ENCODE data around the gene TGFB2.

The TGFB2 gene

DNA sequence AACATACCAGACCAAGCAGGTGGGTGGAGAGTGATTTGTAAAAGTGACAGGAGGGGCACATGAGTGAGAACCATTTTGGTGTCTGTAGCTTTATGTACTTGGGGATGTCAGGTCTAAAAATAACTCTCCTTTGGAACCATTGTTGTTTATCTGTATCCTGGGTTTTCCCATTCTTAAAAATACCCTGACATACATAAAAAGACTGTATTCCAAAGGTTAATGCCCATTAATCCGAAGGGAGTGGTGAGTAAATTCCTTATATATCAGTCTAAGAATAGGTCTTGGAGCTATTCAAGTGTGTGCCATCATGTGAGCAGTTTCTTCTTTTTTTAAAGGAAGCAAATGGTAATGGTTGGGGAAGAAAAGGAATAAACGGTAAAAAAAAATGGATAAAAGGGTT is 117.5 kb downstream of the TGFB2 start:
- no peaks in the 10 kb centered on the region for H3K9me3 ChIP-seq (ENCODE audit: control insufficient read depth, low read length)
- no peak overlapping the region for H3K4ac ChIP-seq (ENCODE audit: low read depth in 1 of 2, low read length in 2 of 2)
- H3K79me1 ChIP-seq (replicated peaks; ENCODE audit: low read length, poor library complexity, severe bottlenecking) = no peaks in the 10 kb centered on the region
- peak overlapping the region; percentile 99 for H3K27ac ChIP-seq (ENCODE audit: low read length, poor library complexity, severe bottlenecking)
- DNase-seq = peak; percentile 34
- peak overlapping the region; percentile 19 for H4K8ac ChIP-seq (ENCODE audit: low read length)
- H3K23ac ChIP-seq (ENCODE audit: low read length in 2 of 2) = no peak overlapping the region
- H2BK120ac ChIP-seq (ENCODE audit: low read depth, low read length) = no peak overlapping the region
- H3K4me2 ChIP-seq (ENCODE audit: low read length, poor library complexity, severe bottlenecking) = no peak overlapping the region
- 72% methylated on average over 2 of the region's 2 CpGs for WGBS
- no peak overlapping the region for H4K91ac ChIP-seq (ENCODE audit: low read length)
- H3K14ac ChIP-seq (ENCODE audit: low read length in 2 of 2) = no peak overlapping the region
- peaks cover 18% of the 10 kb centered on the region for H3K4me1 ChIP-seq (ENCODE audit: control insufficient read depth, insufficient read depth, low read depth, low read length)
- peak overlapping the region; percentile 94 for H2BK5ac ChIP-seq (ENCODE audit: low read depth, low read length, poor library complexity, severe bottlenecking)
- H3K36me3 ChIP-seq (ENCODE audit: control insufficient read depth in 1 of 2, insufficient read depth in 2 of 2, low read depth in 1 of 2, low read length in 2 of 2) = no peaks in the 10 kb centered on the region
- no peak overlapping the region for H2AFZ ChIP-seq (ENCODE audit: low read depth, low read length)
- H2BK15ac ChIP-seq (ENCODE audit: low read depth, poor library complexity, severe bottlenecking) = no peak overlapping the region
- H2BK12ac ChIP-seq (ENCODE audit: low read length in 2 of 2) = no peak overlapping the region
- peak overlapping the region; percentile 91 for H3K9ac ChIP-seq (ENCODE audit: low read length)
- H3K4me3 ChIP-seq (ENCODE audit: insufficient read depth in 1 of 2, low read depth in 1 of 2, low read length in 2 of 2) = peak overlapping the region in 1 of 2 experiments; percentile 43
- H3K27me3 ChIP-seq (ENCODE audit: control insufficient read depth in 1 of 2, insufficient read depth in 1 of 2, low read length in 2 of 2) = no peaks in the 10 kb centered on the region
- no peak overlapping the region for H3K18ac ChIP-seq (ENCODE audit: low read depth in 1 of 2, low read length in 2 of 2)
- peak overlapping the region; percentile 60 for H2AK5ac ChIP-seq (ENCODE audit: low read length, severe bottlenecking)

- Histone ChIP-seq H2AFZ (ENCODE audit: low read depth, low read length) (peak overlapping the region; percentile 0), H2BK5ac (ENCODE audit: low read depth, low read length, poor library complexity, severe bottlenecking) (peak overlapping the region; percentile 94), H2BK120ac (ENCODE audit: low read depth, low read length) (peak overlapping the region; percentile 91), H3K9ac (ENCODE audit: low read length) (peak overlapping the region; percentile 91), H3K4me2 (ENCODE audit: low read length, poor library complexity, severe bottlenecking) (peak overlapping the region; percentile 43), H3K23ac (ENCODE audit: low read length in 2 of 2) (no peak overlapping the region), H2BK12ac (ENCODE audit: low read length in 2 of 2) (peak overlapping the region; percentile 48 to 56), H3K27ac (ENCODE audit: low read length, poor library complexity, severe bottlenecking) (peak overlapping the region; percentile 99), H3K27me3 (ENCODE audit: control insufficient read depth in 1 of 2, insufficient read depth in 1 of 2, low read length in 2 of 2) (no peaks in the 10 kb centered on the region), H3K14ac (ENCODE audit: low read length in 2 of 2) (no peak overlapping the region), H3K4me3 (ENCODE audit: insufficient read depth in 1 of 2, low read depth in 1 of 2, low read length in 2 of 2) (peak overlapping the region in 1 of 2 experiments; percentile 71), H3K9me3 (ENCODE audit: control insufficient read depth, low read length) (no peaks in the 10 kb centered on the region), H3K36me3 (ENCODE audit: control insufficient read depth in 1 of 2, insufficient read depth in 2 of 2, low read depth in 1 of 2, low read length in 2 of 2) (no peaks in the 10 kb centered on the region), H2AK5ac (ENCODE audit: low read length, severe bottlenecking) (peak overlapping the region; percentile 95), H3K79me1 (replicated peaks; ENCODE audit: low read length, poor library complexity, severe bottlenecking) (no peaks in the 10 kb centered on the region), H3K4me1 (ENCODE audit: control insufficient read depth, insufficient read depth, low read depth, low read length) (peaks cover 18% of the 10 kb centered on the region), H4K91ac (ENCODE audit: low read length) (peak overlapping the region; percentile 14), H3K18ac (ENCODE audit: low read depth in 1 of 2, low read length in 2 of 2) (peak overlapping the region; percentile 91), H2BK15ac (ENCODE audit: low read depth, poor library complexity, severe bottlenecking) (no peak overlapping the region), H3K4ac (ENCODE audit: low read depth in 1 of 2, low read length in 2 of 2) (peak overlapping the region; percentile 5 to 90), H4K8ac (ENCODE audit: low read length) (peak overlapping the region; percentile 63)
- WGBS = 50% methylated on average over 12 of the region's 14 CpGs
- peak; percentile 78 for DNase-seq
Measured at GRCh38 chr1:218463194-218464156, 118.3 kb downstream of the TGFB2 start.

DNA sequence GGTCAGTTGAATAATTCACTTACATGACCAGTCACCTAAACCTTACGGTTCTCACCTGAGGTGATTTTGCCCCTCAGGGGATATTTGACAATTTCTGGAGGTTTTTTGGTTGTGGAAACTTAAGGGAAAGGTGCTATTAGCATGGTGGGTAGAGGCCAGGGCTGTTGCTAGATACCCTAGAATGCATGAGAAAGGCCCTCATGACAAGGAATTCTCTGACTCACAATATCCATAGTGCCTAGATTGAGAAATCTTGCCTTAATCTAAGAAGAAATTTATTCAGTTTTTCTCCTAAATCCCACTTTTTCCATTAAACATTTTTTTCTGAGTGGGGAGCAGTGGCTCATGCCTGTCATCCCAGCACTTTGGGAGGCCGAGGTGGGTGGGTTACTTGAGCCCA is 119.7 kb downstream of the TGFB2 start:
- Histone ChIP-seq H2AK5ac (ENCODE audit: low read length, severe bottlenecking) (peak overlapping the region; percentile 95), H3K4me1 (ENCODE audit: control insufficient read depth, insufficient read depth, low read depth, low read length) (peaks cover 11% of the 10 kb centered on the region), H3K4me2 (ENCODE audit: low read length, poor library complexity, severe bottlenecking) (no peak overlapping the region), H2BK12ac (ENCODE audit: low read length in 2 of 2) (no peak overlapping the region), H3K18ac (ENCODE audit: low read depth in 1 of 2, low read length in 2 of 2) (peak overlapping the region in 1 of 2 experiments; percentile 12), H3K4me3 (ENCODE audit: insufficient read depth in 1 of 2, low read depth in 1 of 2, low read length in 2 of 2) (no peak overlapping the region), H2BK120ac (ENCODE audit: low read depth, low read length) (no peak overlapping the region), H3K36me3 (ENCODE audit: control insufficient read depth in 1 of 2, insufficient read depth in 2 of 2, low read depth in 1 of 2, low read length in 2 of 2) (no peaks in the 10 kb centered on the region), H3K79me1 (replicated peaks; ENCODE audit: low read length, poor library complexity, severe bottlenecking) (no peaks in the 10 kb centered on the region), H3K14ac (ENCODE audit: low read length in 2 of 2) (no peak overlapping the region), H4K8ac (ENCODE audit: low read length) (no peak overlapping the region), H4K91ac (ENCODE audit: low read length) (no peak overlapping the region), H2BK5ac (ENCODE audit: low read depth, low read length, poor library complexity, severe bottlenecking) (peak overlapping the region; percentile 61), H3K27me3 (ENCODE audit: control insufficient read depth in 1 of 2, insufficient read depth in 1 of 2, low read length in 2 of 2) (no peaks in the 10 kb centered on the region), H3K23ac (ENCODE audit: low read length in 2 of 2) (no peak overlapping the region), H3K9me3 (ENCODE audit: control insufficient read depth, low read length) (no peaks in the 10 kb centered on the region), H3K9ac (ENCODE audit: low read length) (peak overlapping the region; percentile 40), H2BK15ac (ENCODE audit: low read depth, poor library complexity, severe bottlenecking) (no peak overlapping the region), H3K27ac (ENCODE audit: low read length, poor library complexity, severe bottlenecking) (peak overlapping the region; percentile 61), H3K4ac (ENCODE audit: low read depth in 1 of 2, low read length in 2 of 2) (no peak overlapping the region), H2AFZ (ENCODE audit: low read depth, low read length) (no peak overlapping the region)
- no CpG with 5 or more reads among the region's 2 CpGs for WGBS
- DNase-seq = no peak

- no peak overlapping the region for H3K4me2 ChIP-seq (ENCODE audit: low read length, poor library complexity, severe bottlenecking)
- H3K18ac ChIP-seq (ENCODE audit: low read depth in 1 of 2, low read length in 2 of 2) = no peak overlapping the region
- no peaks in the 10 kb centered on the region for H3K9me3 ChIP-seq (ENCODE audit: control insufficient read depth, low read length)
- peaks cover 6% of the 10 kb centered on the region for H3K4me1 ChIP-seq (ENCODE audit: control insufficient read depth, insufficient read depth, low read depth, low read length)
- H2BK120ac ChIP-seq (ENCODE audit: low read depth, low read length) = no peak overlapping the region
- H2BK15ac ChIP-seq (ENCODE audit: low read depth, poor library complexity, severe bottlenecking) = no peak overlapping the region
- H3K36me3 ChIP-seq (ENCODE audit: control insufficient read depth in 1 of 2, insufficient read depth in 2 of 2, low read depth in 1 of 2, low read length in 2 of 2) = no peaks in the 10 kb centered on the region
- DNase-seq = no peak
- no peak overlapping the region for H4K8ac ChIP-seq (ENCODE audit: low read length)
- no peaks in the 10 kb centered on the region for H3K79me1 ChIP-seq (replicated peaks; ENCODE audit: low read length, poor library complexity, severe bottlenecking)
- no peaks in the 10 kb centered on the region for H3K27me3 ChIP-seq (ENCODE audit: control insufficient read depth in 1 of 2, insufficient read depth in 1 of 2, low read length in 2 of 2)
- no peak overlapping the region for H2BK5ac ChIP-seq (ENCODE audit: low read depth, low read length, poor library complexity, severe bottlenecking)
- peak overlapping the region; percentile 53 for H2AK5ac ChIP-seq (ENCODE audit: low read length, severe bottlenecking)
- no peak overlapping the region for H3K9ac ChIP-seq (ENCODE audit: low read length)
- WGBS = 82% methylated on average over 5 of the region's 6 CpGs
- no peak overlapping the region for H2AFZ ChIP-seq (ENCODE audit: low read depth, low read length)
- no peak overlapping the region for H3K4ac ChIP-seq (ENCODE audit: low read depth in 1 of 2, low read length in 2 of 2)
- H3K23ac ChIP-seq (ENCODE audit: low read length in 2 of 2) = no peak overlapping the region
- H3K4me3 ChIP-seq (ENCODE audit: insufficient read depth in 1 of 2, low read depth in 1 of 2, low read length in 2 of 2) = no peak overlapping the region
- no peak overlapping the region for H3K27ac ChIP-seq (ENCODE audit: low read length, poor library complexity, severe bottlenecking)
- no peak overlapping the region for H4K91ac ChIP-seq (ENCODE audit: low read length)
- H2BK12ac ChIP-seq (ENCODE audit: low read length in 2 of 2) = peak overlapping the region in 1 of 2 experiments; percentile 61
- no peak overlapping the region for H3K14ac ChIP-seq (ENCODE audit: low read length in 2 of 2)
Measured at GRCh38 chr1:218466341-218467010, 121.3 kb downstream of the TGFB2 start.

Data from mesenchymal stem cell (in vitro differentiated cells and primary cell).